Activated CD4-positive, alpha-beta T cell treated with anti-CD3 and anti-CD28 coated beads for 36 hours (primary cell): ENCODE data around the gene C1QL1. TPM values are rescaled to one million over a fixed set of nuclear protein-coding genes. Genes with fewer than 3 reads are reported as not detected.
A peak's percentile ranks its signal among the peaks of the same experiment; 100 is the strongest.

Source experiments
- ATAC-seq: fragments of 200-7000 bp; cut with Tn5 transposase; one replicate; pipeline ENCODE4 v1.10.0; 2021; ENCODE audit warnings: mild to moderate bottlenecking, moderate library complexity
- CTCF ChIA-PET: fragments of 350-600 bp; sonication (Branson Sonifier 250); formaldehyde crosslinking; loops from one replicate; lab custom pipeline; 2021; ENCODE audit warnings: antibody characterized with exemption; lab: Charles Lee
- POLR2A ChIA-PET: fragments of 350-600 bp; sonication (Branson Sonifier 250); formaldehyde crosslinking; loops from one replicate; lab custom pipeline; 2021; ENCODE audit warnings: antibody characterized with exemption, inconsistent platforms; lab: Charles Lee
- DNase-seq: peaks from one replicate; pipeline ENCODE4 v3.0.0-alpha.2; 2020
- H3K27ac Mint-ChIP-seq: one replicate; pipeline ENCODE4 v1.8.0; 2021; ENCODE audit warnings: mixed read lengths
- H3K27me3 Mint-ChIP-seq: one replicate; pipeline ENCODE4 v1.8.0; 2021; ENCODE audit warnings: mixed read lengths
- H3K36me3 Mint-ChIP-seq: one replicate; pipeline ENCODE4 v1.8.0; 2021; ENCODE audit warnings: low read depth, mixed read lengths
- H3K4me1 Mint-ChIP-seq: one replicate; pipeline ENCODE4 v1.8.0; 2021; ENCODE audit warnings: mixed read lengths
- H3K4me3 Mint-ChIP-seq: one replicate; pipeline ENCODE4 v1.8.0; 2021; ENCODE audit warnings: mild to moderate bottlenecking, moderate library complexity, mixed read lengths
- H3K9me3 Mint-ChIP-seq: one replicate; pipeline ENCODE4 v1.8.0; 2021; ENCODE audit warnings: low read depth, mixed read lengths
- intact Hi-C, 2 experiments: fragments of 100-400 bp; cut with DNase I in 1 of 2; cut with micrococcal nuclease in 1 of 2; formaldehyde crosslinking; loops; one replicate each; pipeline versions ENCODE4 v1.14.2 to v1.15.1; 2022 to 2024; cut with DNase I, micrococcal nuclease
- total RNA-seq, 2 experiments: library from RNA; stranded (reverse); gene quantifications; one replicate each; pipeline ENCODE4 v1.2.3, GENCODE V29; 2021

C1QL1 gene
- total RNA-seq, 2 experiments from 2014 or later, result 0.37 to 0.83 TPM

- no peaks in the 10 kb centered on the region for H3K9me3 Mint-ChIP-seq
- no peaks in the 10 kb centered on the region for H3K36me3 Mint-ChIP-seq
- ChIA-PET CTCF (interaction anchor here (0.5 kb wide), 1 partner anchor 13 kb away, joined by 3 read pairs; no protein-coding TSS in a partner anchor), POLR2A (no interaction called here)
- no peak overlapping the region for H3K27ac Mint-ChIP-seq
- no peak overlapping the region for H3K4me3 Mint-ChIP-seq
- peaks cover 25% of the 10 kb centered on the region for H3K27me3 Mint-ChIP-seq
- DNase-seq, result no peak
- ATAC-seq, result no peak
- intact Hi-C loops, result no loop called here
- no peaks in the 10 kb centered on the region for H3K4me1 Mint-ChIP-seq
Observed at GRCh38 chr17:44988044-44988942, 20.2 kb upstream of the C1QL1 start.

- no peaks in the 10 kb centered on the region for H3K36me3 Mint-ChIP-seq
- ChIA-PET POLR2A (no interaction called here), CTCF (no interaction called here)
- intact Hi-C loops, result no loop called here
- DNase-seq (no peak), ATAC-seq (no peak)
- no peaks in the 10 kb centered on the region for H3K4me1 Mint-ChIP-seq
- no peaks in the 10 kb centered on the region for H3K9me3 Mint-ChIP-seq
- peaks cover 30% of the 10 kb centered on the region for H3K27me3 Mint-ChIP-seq
- no peak overlapping the region for H3K27ac Mint-ChIP-seq
- no peak overlapping the region for H3K4me3 Mint-ChIP-seq
Observed at GRCh38 chr17:44983563-44983962, 15.5 kb upstream of the C1QL1 start.

- intact Hi-C loops, result no loop called here
- Mint-ChIP-seq H3K36me3 (no peaks in the 10 kb centered on the region), H3K4me1 (no peaks in the 10 kb centered on the region), H3K9me3 (no peaks in the 10 kb centered on the region), H3K4me3 (no peak overlapping the region), H3K27ac (no peak overlapping the region), H3K27me3 (peaks cover 21% of the 10 kb centered on the region)
- POLR2A ChIA-PET, result no interaction called here
- CTCF ChIA-PET, result interaction anchor here (0.6 to 1.0 kb wide), 2 partner anchors 9 to 25 kb away, joined by 3 read pairs; no protein-coding TSS in a partner anchor
- ATAC-seq (no peak), DNase-seq (no peak)
Observed at GRCh38 chr17:44982113-44982702, 14.1 kb upstream of the C1QL1 start.

GRCh38 chr17:44981221-44981968, 13.3 kb upstream of the C1QL1 start:
- peak; percentile 51 for DNase-seq

GRCh38 chr17:44979426-44979995, 11.4 kb upstream of the C1QL1 start:
- ATAC-seq, result no peak
- Mint-ChIP-seq H3K27ac (no peak overlapping the region), H3K4me1 (no peaks in the 10 kb centered on the region), H3K27me3 (peaks cover 21% of the 10 kb centered on the region), H3K4me3 (no peak overlapping the region), H3K9me3 (no peaks in the 10 kb centered on the region), H3K36me3 (no peaks in the 10 kb centered on the region)
- CTCF ChIA-PET, result no interaction called here
- no peak for DNase-seq
- POLR2A ChIA-PET, result no interaction called here
- intact Hi-C loops, result no loop called here

More at GRCh38 chr17:44981221-44981968, 13.3 kb upstream of the C1QL1 start:
- peak; percentile 82 for ATAC-seq
- no peaks in the 10 kb centered on the region for H3K4me1 Mint-ChIP-seq
- H3K27me3 Mint-ChIP-seq, result peaks cover 19% of the 10 kb centered on the region
- no peak overlapping the region for H3K4me3 Mint-ChIP-seq
- ChIA-PET CTCF (interaction anchor here (0.6 kb wide), 1 partner anchor 24 kb away, joined by 3 read pairs; no protein-coding TSS in a partner anchor), POLR2A (interaction anchor here (0.8 to 1.5 kb wide), 2 partner anchors 9 to 11 kb away, joined by 3 to 8 read pairs; no protein-coding TSS in a partner anchor)
- H3K36me3 Mint-ChIP-seq, result no peaks in the 10 kb centered on the region
- H3K9me3 Mint-ChIP-seq, result no peaks in the 10 kb centered on the region
- no peak overlapping the region for H3K27ac Mint-ChIP-seq
- intact Hi-C loops, result no loop called here

- H3K9me3 Mint-ChIP-seq, result no peaks in the 10 kb centered on the region
- no peak overlapping the region for H3K27ac Mint-ChIP-seq
- intact Hi-C loops, result no loop called here
- ChIA-PET POLR2A (interaction anchor here (0.8 kb wide), 1 partner anchor 22 kb away, joined by 3 read pairs; no protein-coding TSS in a partner anchor), CTCF (interaction anchor here (0.6 kb wide), 1 partner anchor 52 kb away, joined by 3 read pairs; no protein-coding TSS in a partner anchor)
- no peaks in the 10 kb centered on the region for H3K4me1 Mint-ChIP-seq
- H3K36me3 Mint-ChIP-seq, result no peaks in the 10 kb centered on the region
- no peak overlapping the region for H3K4me3 Mint-ChIP-seq
- ATAC-seq (no peak), DNase-seq (no peak)
- H3K27me3 Mint-ChIP-seq, result peaks cover 23% of the 10 kb centered on the region
Observed at GRCh38 chr17:44978807-44979206, 10.7 kb upstream of the C1QL1 start.

- H3K9me3 Mint-ChIP-seq, result no peaks in the 10 kb centered on the region
- H3K27ac Mint-ChIP-seq, result no peak overlapping the region
- POLR2A ChIA-PET, result interaction anchor here (0.8 kb wide), 1 partner anchor 23 kb away, joined by 3 read pairs; no protein-coding TSS in a partner anchor
- intact Hi-C loops, result no loop called here
- no peak overlapping the region for H3K4me3 Mint-ChIP-seq
- DNase-seq (no peak), ATAC-seq (no peak)
- no peaks in the 10 kb centered on the region for H3K36me3 Mint-ChIP-seq
- CTCF ChIA-PET, result interaction anchor here (0.9 kb wide), 1 partner anchor 17 kb away, joined by 3 read pairs; no protein-coding TSS in a partner anchor
- H3K4me1 Mint-ChIP-seq, result no peaks in the 10 kb centered on the region
- peaks cover 25% of the 10 kb centered on the region for H3K27me3 Mint-ChIP-seq
Observed at GRCh38 chr17:44977814-44978550, 9.9 kb upstream of the C1QL1 start.

- peaks cover 9% of the 10 kb centered on the region for H3K4me1 Mint-ChIP-seq
- no peaks in the 10 kb centered on the region for H3K36me3 Mint-ChIP-seq
- H3K27me3 Mint-ChIP-seq, result peaks cover 22% of the 10 kb centered on the region
- intact Hi-C loops, result no loop called here
- ChIA-PET POLR2A (no interaction called here), CTCF (interaction anchor here (0.9 to 1.2 kb wide), 2 partner anchors 13 to 18 kb away, joined by 3 to 4 read pairs; no protein-coding TSS in a partner anchor)
- no peak for ATAC-seq
- no peaks in the 10 kb centered on the region for H3K9me3 Mint-ChIP-seq
- H3K27ac Mint-ChIP-seq, result no peak overlapping the region
- DNase-seq, result no peak
- no peak overlapping the region for H3K4me3 Mint-ChIP-seq
Observed at GRCh38 chr17:44977065-44977464, 9.0 kb upstream of the C1QL1 start.

GRCh38 chr17:44976206-44976605, 8.1 kb upstream of the C1QL1 start:
- H3K27me3 Mint-ChIP-seq, result peaks cover 21% of the 10 kb centered on the region
- no peak overlapping the region for H3K27ac Mint-ChIP-seq
- H3K4me3 Mint-ChIP-seq, result no peak overlapping the region
- intact Hi-C loops, result no loop called here
- CTCF ChIA-PET, result interaction anchor here (0.6 to 1.3 kb wide), 4 partner anchors 14 to 198 kb away, joined by 3 to 4 read pairs (median 3); no protein-coding TSS in a partner anchor
- POLR2A ChIA-PET, result no interaction called here
- DNase-seq (no peak), ATAC-seq (no peak)
- peaks cover 17% of the 10 kb centered on the region for H3K4me1 Mint-ChIP-seq
- no peaks in the 10 kb centered on the region for H3K36me3 Mint-ChIP-seq
- H3K9me3 Mint-ChIP-seq, result no peaks in the 10 kb centered on the region

GRCh38 chr17:44972953-44973352, 4.8 kb upstream of the C1QL1 start:
- Mint-ChIP-seq H3K27me3 (peaks cover 29% of the 10 kb centered on the region), H3K36me3 (no peaks in the 10 kb centered on the region), H3K4me1 (peaks cover 40% of the 10 kb centered on the region), H3K4me3 (no peak overlapping the region), H3K9me3 (no peaks in the 10 kb centered on the region), H3K27ac (peak overlapping the region; percentile 84)
- CTCF ChIA-PET, result interaction anchor here (0.8 to 1.2 kb wide), 2 partner anchors 49 to 163 kb away, joined by 3 read pairs; partner anchors contain the start of gene ACBD4
- DNase-seq, result no peak
- ATAC-seq, result no peak
- intact Hi-C loops, result loop anchor here (1.0 to 5.0 kb wide), 7 partner anchors 26 to 340 kb away; partner anchors contain the start of genes EFTUD2 (in 2 of the 2), KIF18B (in 2 of the 2) and DCAKD (in 1 of the 2)
- POLR2A ChIA-PET, result interaction anchor here (1.3 kb wide), 1 partner anchor 8 kb away, joined by 8 read pairs; no protein-coding TSS in a partner anchor
